Measurements from ENCODE around the gene PDE2A. TPM values are rescaled to one million over a fixed set of nuclear protein-coding genes. Genes with fewer than 3 reads are reported as not detected.

Gene PDE2A
- polyA plus RNA-seq, 3 donors: 0.18 to 1.7 (median 0.53) TPM

GRCh38 chr11:72537051-72537450 is 137.2 kb downstream of the PDE2A start:
- TF ChIP-seq, protein P1, sequence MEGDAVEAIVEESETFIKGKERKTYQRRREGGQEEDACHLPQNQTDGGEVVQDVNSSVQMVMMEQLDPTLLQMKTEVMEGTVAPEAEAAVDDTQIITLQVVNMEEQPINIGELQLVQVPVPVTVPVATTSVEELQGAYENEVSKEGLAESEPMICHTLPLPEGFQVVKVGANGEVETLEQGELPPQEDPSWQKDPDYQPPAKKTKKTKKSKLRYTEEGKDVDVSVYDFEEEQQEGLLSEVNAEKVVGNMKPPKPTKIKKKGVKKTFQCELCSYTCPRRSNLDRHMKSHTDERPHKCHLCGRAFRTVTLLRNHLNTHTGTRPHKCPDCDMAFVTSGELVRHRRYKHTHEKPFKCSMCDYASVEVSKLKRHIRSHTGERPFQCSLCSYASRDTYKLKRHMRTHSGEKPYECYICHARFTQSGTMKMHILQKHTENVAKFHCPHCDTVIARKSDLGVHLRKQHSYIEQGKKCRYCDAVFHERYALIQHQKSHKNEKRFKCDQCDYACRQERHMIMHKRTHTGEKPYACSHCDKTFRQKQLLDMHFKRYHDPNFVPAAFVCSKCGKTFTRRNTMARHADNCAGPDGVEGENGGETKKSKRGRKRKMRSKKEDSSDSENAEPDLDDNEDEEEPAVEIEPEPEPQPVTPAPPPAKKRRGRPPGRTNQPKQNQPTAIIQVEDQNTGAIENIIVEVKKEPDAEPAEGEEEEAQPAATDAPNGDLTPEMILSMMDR (IDR thresholded peaks at IDR 0.05): no peak
- Histone ChIP-seq H3K9me3 (replicated peaks in 1 of 2; ENCODE audit: control insufficient read depth in 1 of 2, insufficient read depth in 1 of 2, low read length in 2 of 2) (no peaks in the 10 kb centered on the region), H3K4me3 (replicated peaks in 1 of 3; ENCODE audit: low read depth in 2 of 3, low read length in 3 of 3) (no peak overlapping the region), H4K20me1 (ENCODE audit: insufficient read depth, low read length) (no peaks in the 10 kb centered on the region), H3K27me3 (ENCODE audit: control insufficient read depth in 2 of 2, insufficient read depth in 2 of 2, low read length in 2 of 2) (peaks cover 3 to 4% of the 10 kb centered on the region in 2 donors), H3K4me2 (replicated peaks; ENCODE audit: extremely low read depth, low read length, poor library complexity, severe bottlenecking) (no peak overlapping the region), H3K79me2 (ENCODE audit: insufficient read depth, low read length) (no peaks in the 10 kb centered on the region), H2AFZ (ENCODE audit: insufficient read depth, low read depth, low read length, poor library complexity, severe bottlenecking) (no peak overlapping the region), H3K9ac (ENCODE audit: insufficient read depth, low read length, poor library complexity, severe bottlenecking) (no peak overlapping the region), H3K27ac (ENCODE audit: low read depth in 1 of 2, low read length in 2 of 2) (no peak overlapping the region), H3K4me1 (ENCODE audit: control insufficient read depth in 1 of 2, insufficient read depth in 2 of 2, low read length in 2 of 2) (no peaks in the 10 kb centered on the region), H3K36me3 (replicated peaks in 1 of 2; ENCODE audit: control insufficient read depth in 1 of 2, insufficient read depth in 2 of 2, low read length in 2 of 2) (no peaks in the 10 kb centered on the region)
- Mint-ChIP-seq H3K27me3 (ENCODE audit: low read depth in 3 of 3) (peaks cover 16 to 22% (median 18%) of the 10 kb centered on the region in 3 donors), H3K9me3 (peaks cover 0 to 13% (median 7%) of the 10 kb centered on the region in 7 donors), H3K4me1 (no peaks in the 10 kb centered on the region), H3K36me3 (no peaks in the 10 kb centered on the region), H3K4me3 (no peak overlapping the region), H3K27ac (no peak overlapping the region)
- DNase-seq: no peak
- no CpG with 5 or more reads among the region's 2 CpGs for WGBS (ENCODE audit: insufficient coverage)
- intact Hi-C loops (cut with micrococcal nuclease): no loop called here

GRCh38 chr11:72535194-72535547 is 139.1 kb downstream of the PDE2A start:
- Mint-ChIP-seq H3K27ac (no peak overlapping the region), H3K4me1 (no peaks in the 10 kb centered on the region), H3K36me3 (no peaks in the 10 kb centered on the region), H3K4me3 (no peak overlapping the region), H3K9me3 (peaks cover 0 to 9% (median 6%) of the 10 kb centered on the region in 7 donors), H3K27me3 (ENCODE audit: low read depth in 3 of 3) (peaks cover 16 to 23% (median 20%) of the 10 kb centered on the region in 3 donors)
- H3K4me2 ChIP-seq (replicated peaks; ENCODE audit: extremely low read depth, low read length, poor library complexity, severe bottlenecking): no peak overlapping the region
- H3K27me3 ChIP-seq (ENCODE audit: control insufficient read depth in 2 of 2, insufficient read depth in 2 of 2, low read length in 2 of 2): peaks cover 0 to 2% of the 10 kb centered on the region in 2 donors
- no peaks in the 10 kb centered on the region for H3K36me3 ChIP-seq (replicated peaks in 1 of 2; ENCODE audit: control insufficient read depth in 1 of 2, insufficient read depth in 2 of 2, low read length in 2 of 2)
- TF ChIP-seq, protein P1 (IDR thresholded peaks at IDR 0.05): no peak
- no peak overlapping the region for H3K4me3 ChIP-seq (replicated peaks in 1 of 3; ENCODE audit: low read depth in 2 of 3, low read length in 3 of 3)
- WGBS (ENCODE audit: insufficient coverage): 100% methylated on average over 1 of the region's 3 CpGs
- DNase-seq: no peak
- no peak overlapping the region for H2AFZ ChIP-seq (ENCODE audit: insufficient read depth, low read depth, low read length, poor library complexity, severe bottlenecking)
- intact Hi-C loops (cut with micrococcal nuclease): no loop called here
- H3K9me3 ChIP-seq (replicated peaks in 1 of 2; ENCODE audit: control insufficient read depth in 1 of 2, insufficient read depth in 1 of 2, low read length in 2 of 2): no peaks in the 10 kb centered on the region
- no peaks in the 10 kb centered on the region for H3K79me2 ChIP-seq (ENCODE audit: insufficient read depth, low read length)
- no peak overlapping the region for H3K9ac ChIP-seq (ENCODE audit: insufficient read depth, low read length, poor library complexity, severe bottlenecking)
- H4K20me1 ChIP-seq (ENCODE audit: insufficient read depth, low read length): no peaks in the 10 kb centered on the region
- no peaks in the 10 kb centered on the region for H3K4me1 ChIP-seq (ENCODE audit: control insufficient read depth in 1 of 2, insufficient read depth in 2 of 2, low read length in 2 of 2)
- H3K27ac ChIP-seq (ENCODE audit: low read depth in 1 of 2, low read length in 2 of 2): no peak overlapping the region
